Esophagus muscularis mucosa (tissue), 4 donors: ENCODE data around the gene EXOSC5. TPM values are rescaled to one million over a fixed set of nuclear protein-coding genes. Genes with fewer than 3 reads are reported as not detected.

Experiments
- DNase-seq: peaks from one replicate; pipeline ENCODE4 v3.0.0-alpha.2; 2017; ENCODE audit errors: extremely low spot score
- H3K27ac ChIP-seq, 4 donors: fragments of 200-600 bp; sonication (generic); replicated peaks in 1 of 4; 1 replicate in 3 of 4; 2 replicates in 1 of 4; pipeline ENCODE4 v1.5.1; 2016 to 2019; ENCODE audit warnings: mild to moderate bottlenecking in 1 of 4
- H3K27me3 ChIP-seq, 4 donors: fragments of 200-600 bp; sonication (generic); one replicate each; pipeline versions ENCODE4 v1.5.1 to v1.6.0; 2016 to 2019
- H3K36me3 ChIP-seq, 4 donors: fragments of 200-600 bp; sonication (generic); one replicate each; pipeline ENCODE4 v1.5.1; 2016 to 2019
- H3K4me1 ChIP-seq, 4 donors: fragments of 200-600 bp; sonication (generic); one replicate each; pipeline ENCODE4 v1.5.1; 2016 to 2019
- H3K4me3 ChIP-seq, 4 donors: fragments of 200-600 bp; sonication (generic); 1 replicate in 2 of 4; 2 replicates in 2 of 4; pipeline ENCODE4 v1.5.1; 2016 to 2019; ENCODE audit warnings: mild to moderate bottlenecking in 4 of 4, moderate library complexity in 1 of 4
- H3K9me3 ChIP-seq, 4 donors: fragments of 200-600 bp; sonication (generic); 1 replicate in 3 of 4; 2 replicates in 1 of 4; pipeline ENCODE4 v1.5.1; 2016 to 2019
- CTCF ChIP-seq, 3 experiments: fragments of 200-600 bp in 2 of 3; fragments of 450-650 bp in 1 of 3; sonication (generic) in 2 of 3; IDR thresholded peaks; one replicate each; pipeline ENCODE4 v1.5.1; 2017 to 2019; ENCODE audit warnings: antibody characterized with exemption in 3 of 3, mild to moderate bottlenecking in 2 of 3, moderate library complexity in 1 of 3
- EP300 ChIP-seq: sonication (generic); formaldehyde crosslinking; IDR thresholded peaks from one replicate; pipeline ENCODE4 v1.6.1; 2017; ENCODE audit warnings: antibody characterized with exemption
- POLR2A ChIP-seq: fragments of 450-650 bp; IDR thresholded peaks from one replicate; pipeline ENCODE4 v1.6.1; 2017; ENCODE audit warnings: antibody characterized with exemption, moderate library complexity, mild to moderate bottlenecking, low read depth
- POLR2AphosphoS5 ChIP-seq, 2 donors: sonication (generic); formaldehyde crosslinking; IDR thresholded peaks; one replicate each; pipeline ENCODE4 v1.6.1; 2017; ENCODE audit warnings: antibody characterized with exemption in 2 of 2
- WGBS: methylation state at CpG from one replicate; pipeline ENCODE4 v1.1.5; 2018; 5-methylcytosine and 5-hydroxymethylcytosine counted together
- intact Hi-C: fragments of 100-400 bp; cut with DNase I; formaldehyde crosslinking; loops from one replicate; pipeline ENCODE4 v1.15.1; 2023
- total RNA-seq, 4 donors: library from RNA; depleted of rRNA; stranded (reverse); fragments of >200 nt; gene quantifications; one replicate each; pipeline versions ENCODE4 v1.1.0 to v1.2.1, GENCODE V29; 2016

Gene EXOSC5
- total RNA-seq, 4 donors from 2014 or later, result 11.2 to 15.2 (median 13.2) TPM

- no peaks in the 10 kb centered on the region for H3K9me3 ChIP-seq
- H3K27me3 ChIP-seq, result no peaks in the 10 kb centered on the region
- DNase-seq, result no peak
- H3K4me3 ChIP-seq, result no peak overlapping the region
- 61% methylated on average over 8 of the region's 8 CpGs for WGBS
- H3K27ac ChIP-seq, result peak overlapping the region in 1 of 4 donors; percentile 23
- TF ChIP-seq EP300 (no peak), POLR2A (no peak), POLR2AphosphoS5 (IDR thresholded peaks at IDR 0.05) (no peak), CTCF (IDR thresholded peaks at IDR 0.05) (no peak)
- intact Hi-C loops, result no loop called here
- H3K36me3 ChIP-seq, result peaks cover 60 to 99% (median 95%) of the 10 kb centered on the region in 4 donors
- peaks cover 5 to 17% (median 11%) of the 10 kb centered on the region in 4 donors for H3K4me1 ChIP-seq
Observed at GRCh38 chr19:41420101-41420880, 23.1 kb upstream of the EXOSC5 start.

DNA sequence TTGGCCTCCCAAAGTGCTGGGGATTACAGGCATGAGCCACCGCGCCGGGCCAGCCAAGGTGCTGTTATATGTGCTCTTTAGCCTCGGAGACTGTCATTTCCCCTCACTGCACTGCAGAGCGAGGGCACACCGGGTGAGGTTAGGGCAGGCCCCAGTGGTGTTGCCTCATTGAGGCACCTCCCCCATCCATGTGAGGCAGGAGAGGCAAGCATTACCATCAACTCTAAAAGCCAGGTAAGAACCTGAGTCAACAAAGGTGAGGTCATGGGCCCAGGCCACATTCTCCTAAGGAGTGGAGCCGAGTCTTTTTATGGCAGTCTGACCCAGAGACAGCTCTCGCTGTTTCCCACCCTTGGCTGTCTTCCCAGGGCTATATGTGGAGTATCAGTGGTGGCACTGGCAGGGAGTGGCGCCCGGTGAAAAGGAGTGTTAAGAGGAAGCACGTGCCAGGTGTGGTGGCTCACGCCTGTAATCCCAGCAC is 19.1 kb upstream of the EXOSC5 start:
- H3K27me3 ChIP-seq, result no peaks in the 10 kb centered on the region
- 90% methylated on average over 12 of the region's 12 CpGs for WGBS
- TF ChIP-seq POLR2A, result no peak
- TF ChIP-seq CTCF (IDR thresholded peaks at IDR 0.05), result no peak
- no peak for TF ChIP-seq POLR2AphosphoS5 (IDR thresholded peaks at IDR 0.05)
- no peak for TF ChIP-seq EP300
- no peak overlapping the region for H3K27ac ChIP-seq
- no peak for DNase-seq
- intact Hi-C loops, result no loop called here
- H3K4me1 ChIP-seq, result peaks cover 0 to 9% (median 8%) of the 10 kb centered on the region in 4 donors
- peaks cover 54 to 99% (median 88%) of the 10 kb centered on the region in 4 donors for H3K36me3 ChIP-seq
- no peaks in the 10 kb centered on the region for H3K9me3 ChIP-seq
- H3K4me3 ChIP-seq, result no peak overlapping the region

- intact Hi-C loops, result no loop called here
- WGBS, result no CpG with 5 or more reads among the region's 9 CpGs
- TF ChIP-seq EP300, result no peak
- TF ChIP-seq CTCF (IDR thresholded peaks at IDR 0.05), result no peak
- TF ChIP-seq POLR2A, result no peak
- TF ChIP-seq POLR2AphosphoS5 (IDR thresholded peaks at IDR 0.05), result no peak
Observed at GRCh38 chr19:41415154-41415571, 18.0 kb upstream of the EXOSC5 start.

GRCh38 chr19:41414461-41414860 is 17.3 kb upstream of the EXOSC5 start:
- H3K27ac ChIP-seq, result no peak overlapping the region
- DNase-seq, result no peak
- no peak for TF ChIP-seq POLR2AphosphoS5 (IDR thresholded peaks at IDR 0.05)
- no peak for TF ChIP-seq POLR2A
- no peak for TF ChIP-seq EP300
- no peak for TF ChIP-seq CTCF (IDR thresholded peaks at IDR 0.05)
- WGBS, result 87% methylated on average over 9 of the region's 9 CpGs
- peaks cover 14 to 26% (median 25%) of the 10 kb centered on the region in 4 donors for H3K4me1 ChIP-seq
- intact Hi-C loops, result no loop called here
- peaks cover 49 to 91% (median 79%) of the 10 kb centered on the region in 4 donors for H3K36me3 ChIP-seq
- H3K9me3 ChIP-seq, result no peaks in the 10 kb centered on the region
- no peak overlapping the region for H3K4me3 ChIP-seq
- no peaks in the 10 kb centered on the region for H3K27me3 ChIP-seq

More at GRCh38 chr19:41415154-41415571, 18.0 kb upstream of the EXOSC5 start:
- Histone ChIP-seq H3K4me3 (no peak overlapping the region), H3K27ac (no peak overlapping the region), H3K36me3 (peaks cover 56 to 98% (median 86%) of the 10 kb centered on the region in 4 donors), H3K9me3 (no peaks in the 10 kb centered on the region), H3K4me1 (peaks cover 7 to 20% (median 18%) of the 10 kb centered on the region in 4 donors), H3K27me3 (no peaks in the 10 kb centered on the region)
- DNase-seq, result no peak
